Jurkat, Clone E6-1 (cell line): ENCODE results near the gene S100A5.
"Not testable (repeated sequence)": the region's sequence is repeated elsewhere in the genome, so short reads cannot be mapped to it uniquely, and the experiment has no call there.

ENCODE experiments used
- DNase-seq: peaks from one replicate; pipeline ENCODE4 v3.0.0-alpha.2; 2011; ENCODE audit warnings: low read depth, low spot score
- H3K4me3 ChIP-seq: 2 replicates; pipeline ENCODE4 v1.5.1; 2011; ENCODE audit warnings: mild to moderate bottlenecking, low read length, control low read depth, moderate library complexity

Gene S100A5

GRCh38 chr1:153536012-153536670, 4.6 kb downstream of the S100A5 start:
- DNase-seq, result no peak
- H3K4me3 ChIP-seq, result no peak overlapping the region

- no peak for DNase-seq
- no peak within 1 kb of the TSS for H3K4me3 ChIP-seq
Measured at GRCh38 chr1:153535242-153536011, 5.3 kb downstream of the S100A5 start, which contains the start of gene S100A6. S100A6 (minus strand) TSS chr1:153535991; CDS start chr1:153535339, 652 bp downstream.

DNA sequence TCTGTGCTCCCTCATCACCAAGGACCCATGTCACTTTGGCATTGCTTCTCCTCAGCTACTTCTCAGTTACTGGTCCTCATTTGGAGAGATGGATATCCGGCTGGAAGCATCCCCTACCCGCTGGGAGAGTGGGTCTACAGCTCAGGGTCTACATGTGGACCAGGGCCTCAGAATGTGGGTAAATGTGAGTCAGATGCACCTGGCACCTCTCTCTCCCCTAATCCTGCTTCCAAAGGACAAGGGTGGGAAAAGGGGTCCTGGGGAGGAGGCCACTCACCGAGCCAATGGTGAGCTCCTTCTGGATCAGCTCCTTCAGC, 5.9 kb downstream of the S100A5 start:
- H3K4me3 ChIP-seq, result no peak overlapping the region
- no peak for DNase-seq

GRCh38 chr1:153534226-153534924, 6.4 kb downstream of the S100A5 start:
- DNase-seq, result no peak

GRCh38 chr1:153533689-153534201, 7.0 kb downstream of the S100A5 start:
- DNase-seq, result no peak
- no peak overlapping the region for H3K4me3 ChIP-seq

More at GRCh38 chr1:153534226-153534924, 6.4 kb downstream of the S100A5 start:
- no peak overlapping the region for H3K4me3 ChIP-seq

DNA sequence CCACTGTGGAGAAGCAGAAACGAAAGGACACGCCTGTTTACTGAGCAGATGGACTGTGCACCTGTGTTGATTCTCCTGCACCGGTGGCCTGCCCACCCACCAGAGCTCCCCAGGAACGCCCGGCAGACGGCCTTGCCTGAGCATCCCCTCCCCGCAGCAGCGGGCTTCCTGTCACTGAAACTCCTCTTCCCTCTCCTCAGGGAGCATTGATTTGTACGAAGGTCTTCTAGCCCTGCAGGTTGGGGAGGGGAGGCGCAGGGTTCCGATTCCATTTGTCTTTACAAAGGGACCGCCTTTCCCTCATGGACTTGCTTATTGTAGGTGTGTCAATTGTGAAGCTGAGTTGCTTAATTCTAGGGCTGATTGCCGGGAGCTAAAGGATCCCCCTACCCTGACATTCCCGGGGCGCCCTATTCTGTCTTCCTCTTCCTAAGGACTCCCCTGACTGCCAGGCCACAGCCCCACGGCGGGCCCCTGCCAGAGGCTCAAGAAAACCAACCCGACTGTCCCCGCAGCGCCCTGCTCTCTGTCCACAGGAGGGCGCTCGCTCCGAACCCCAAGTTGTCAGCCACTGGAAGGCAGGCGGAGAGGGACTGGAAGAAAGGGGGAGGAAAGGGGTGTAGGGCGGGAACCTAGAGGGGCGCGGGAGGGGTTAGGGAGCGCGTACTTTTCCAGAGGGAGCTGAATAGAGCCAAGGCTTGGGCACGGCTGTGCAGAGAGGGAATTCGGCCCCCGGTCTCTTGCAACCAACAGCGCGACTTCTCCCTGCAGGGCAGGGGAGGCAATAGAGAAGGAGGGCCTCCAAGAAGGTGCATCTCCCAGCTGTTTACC, 7.8 kb downstream of the S100A5 start:
- H3K4me3 ChIP-seq, result no peak overlapping the region
- no peak for DNase-seq

DNA sequence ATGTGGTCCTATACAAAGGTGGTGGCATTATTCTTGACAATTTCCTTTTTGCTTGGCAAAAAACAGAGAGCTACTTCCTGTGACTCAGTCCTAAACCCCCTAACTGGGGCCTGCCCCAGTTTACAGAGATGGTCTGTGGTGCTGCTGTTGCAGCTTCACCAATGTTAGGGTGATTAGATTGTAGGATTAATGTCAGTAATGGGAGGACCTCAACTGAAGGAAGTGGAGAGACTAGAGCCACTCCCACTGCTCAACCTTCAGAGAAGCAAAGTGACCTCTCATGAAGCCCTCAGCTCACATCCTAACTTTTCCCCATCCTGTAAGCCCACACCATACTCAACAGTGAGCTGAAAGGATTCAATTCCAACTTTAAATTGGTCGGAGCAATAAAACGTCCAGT, 8.6 kb downstream of the S100A5 start:
- no peak for DNase-seq
- H3K4me3 ChIP-seq, result no peak overlapping the region

GRCh38 chr1:153531638-153532037, 9.1 kb downstream of the S100A5 start:
- DNase-seq, result no peak
- H3K4me3 ChIP-seq, result no peak overlapping the region

DNA sequence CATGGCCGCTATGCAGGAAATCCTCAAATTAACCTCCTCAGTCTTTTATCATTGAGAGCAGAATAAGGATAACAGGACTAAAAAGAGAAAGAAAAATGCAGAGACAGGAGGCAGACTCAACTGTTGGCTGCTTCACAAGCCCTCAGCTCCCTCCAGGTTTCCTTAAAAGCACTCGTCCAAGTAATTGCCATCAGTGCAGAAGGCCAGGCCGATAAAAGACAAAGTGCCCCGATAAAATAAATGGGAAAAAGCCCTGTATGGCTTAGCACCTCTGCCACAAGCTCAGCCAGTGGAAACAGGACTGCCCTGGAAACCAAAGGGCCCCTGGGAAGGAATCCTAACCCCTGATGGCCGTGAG, 13.1 kb downstream of the S100A5 start:
- DNase-seq, result no peak
- H3K4me3 ChIP-seq, result no peak overlapping the region

DNA sequence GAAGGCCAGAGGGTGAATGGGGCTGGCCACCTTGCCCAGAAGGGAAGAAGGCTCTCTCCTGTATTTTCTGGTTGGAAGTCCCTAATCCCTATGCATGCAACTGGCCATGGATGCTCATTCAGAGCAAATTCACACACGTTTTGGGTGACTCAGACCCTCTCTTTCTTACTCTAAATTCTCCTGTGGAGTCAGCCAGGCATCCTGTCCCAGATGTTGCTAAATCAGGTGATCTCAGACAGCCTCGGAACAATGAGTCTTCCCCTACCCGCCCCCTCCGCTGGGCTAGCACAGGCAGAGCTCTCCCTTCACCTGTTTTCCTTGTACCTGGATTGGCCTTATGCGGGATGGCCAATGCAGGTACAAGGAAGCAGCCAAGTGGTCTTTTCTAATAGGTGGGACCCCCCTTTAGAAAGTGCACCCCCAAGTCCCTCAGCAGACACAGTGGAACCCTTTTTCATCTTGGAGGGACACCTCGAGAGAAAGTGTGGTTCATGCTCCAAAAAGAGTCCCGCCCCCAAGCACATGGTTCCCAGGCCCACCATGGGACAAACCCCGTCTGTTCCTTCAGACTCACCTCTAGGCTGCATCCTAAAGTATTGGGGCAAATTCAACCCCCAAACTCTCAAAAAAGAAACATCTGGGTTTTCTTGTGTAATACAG, 13.6 kb downstream of the S100A5 start:
- no peak for DNase-seq
- H3K4me3 ChIP-seq, result no peak overlapping the region

DNA sequence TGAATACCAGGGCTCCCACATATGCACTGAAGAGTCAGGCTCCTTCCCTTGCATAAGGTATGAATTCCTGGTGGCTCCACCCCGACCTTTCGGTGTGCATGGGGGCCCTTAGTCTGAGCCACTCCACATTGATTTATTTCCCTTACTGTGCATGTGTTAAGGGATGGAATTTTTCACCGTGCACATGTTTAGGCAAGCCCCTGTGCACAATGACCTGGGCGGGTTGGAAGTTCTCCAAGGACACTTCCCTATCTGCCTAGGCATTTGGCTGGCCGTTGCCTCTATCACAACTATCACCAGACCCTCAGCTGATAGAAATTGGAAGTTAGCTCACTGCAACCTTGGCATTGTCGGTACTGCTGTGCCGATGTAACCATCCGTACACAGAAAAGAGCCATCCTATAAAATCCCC, 14.6 kb downstream of the S100A5 start:
- no peak overlapping the region for H3K4me3 ChIP-seq
- DNase-seq, result no peak

DNA sequence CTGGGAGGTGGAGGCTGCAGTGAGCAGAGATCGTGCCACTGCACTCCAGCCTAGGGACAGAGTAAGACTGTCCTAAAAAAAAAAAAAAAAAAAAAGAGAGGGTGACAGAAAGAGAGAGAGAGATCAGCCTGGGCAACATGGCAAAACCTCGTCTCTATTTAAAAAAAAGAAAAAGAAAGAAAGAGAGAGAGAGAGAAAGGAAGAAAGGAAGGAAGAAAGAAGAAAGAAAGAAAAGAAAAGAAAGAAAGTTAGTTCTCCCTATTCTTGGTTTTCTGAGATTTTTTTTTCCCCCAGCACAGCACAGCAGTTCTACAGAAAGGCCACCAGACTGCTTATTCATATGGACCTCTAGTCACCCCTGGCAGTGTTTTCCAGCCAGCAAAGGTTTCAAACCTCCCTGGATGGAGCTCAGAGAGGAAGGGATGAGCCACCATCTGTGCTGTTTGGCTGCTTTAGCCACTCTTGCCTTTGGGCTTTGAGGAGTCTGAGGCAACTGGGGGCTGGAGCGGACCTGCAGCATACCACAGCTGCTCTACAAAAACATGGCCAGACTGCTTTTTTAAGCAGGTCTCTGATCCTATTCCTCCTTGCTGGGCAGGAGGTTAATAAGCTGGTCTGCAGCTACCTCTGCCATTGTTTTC, 15.5 kb downstream of the S100A5 start:
- no peak for DNase-seq
- no peak overlapping the region for H3K4me3 ChIP-seq

- not testable (repeated sequence) for H3K4me3 ChIP-seq, DNase-seq
Measured at GRCh38 chr1:153522353-153523048, 18.2 kb downstream of the S100A5 start.

DNA sequence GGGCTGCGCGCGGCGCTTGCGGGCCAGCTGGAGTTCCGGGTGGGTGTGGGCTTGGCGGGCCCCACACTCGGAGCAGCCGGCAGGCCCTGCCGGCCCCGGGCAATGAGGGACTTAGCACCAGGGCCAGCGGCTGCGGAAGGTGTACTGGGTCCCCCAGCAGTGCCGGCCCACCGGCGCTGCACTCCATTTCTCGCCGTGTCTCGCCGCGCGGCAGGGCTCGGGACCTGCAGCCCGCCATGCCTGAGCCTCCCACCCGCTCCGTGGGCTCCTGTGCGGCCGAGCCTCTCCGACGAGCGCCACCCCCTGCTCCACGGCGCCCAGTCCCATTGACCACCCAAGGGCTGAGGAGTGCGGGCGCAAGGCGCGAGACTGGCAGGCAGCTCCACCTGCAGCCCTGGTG, 18.9 kb downstream of the S100A5 start:
- not testable (repeated sequence) for H3K4me3 ChIP-seq, DNase-seq

GRCh38 chr1:153520818-153521476, 19.8 kb downstream of the S100A5 start:
- no peak overlapping the region for H3K4me3 ChIP-seq
- no peak for DNase-seq

- not testable (repeated sequence) for DNase-seq, H3K4me3 ChIP-seq
Measured at GRCh38 chr1:153520137-153520691, 20.5 kb downstream of the S100A5 start.

DNA sequence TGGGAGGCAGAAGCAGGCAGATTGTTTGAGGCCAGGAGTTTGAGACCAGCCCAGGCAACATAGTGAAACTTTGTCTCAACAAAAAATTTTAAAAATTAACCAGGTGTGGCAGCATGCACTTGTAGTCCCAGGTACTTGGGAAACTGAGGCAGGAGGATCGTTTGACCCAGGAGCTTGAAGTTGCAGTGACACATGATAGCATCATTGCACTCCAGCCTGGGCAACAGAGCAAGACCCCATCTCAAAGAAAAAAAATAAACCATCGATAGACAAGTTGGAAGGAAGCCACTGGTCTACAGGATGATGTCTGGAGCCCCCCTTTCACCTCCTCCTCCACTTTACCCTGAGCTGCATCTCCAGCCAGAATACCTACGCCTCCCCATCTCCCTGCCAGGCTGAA, 21.5 kb downstream of the S100A5 start:
- no peak overlapping the region for H3K4me3 ChIP-seq
- DNase-seq, result no peak
